CD14-positive monocyte (primary cell): ENCODE results near the gene RASEF. TPM values are rescaled to one million over a fixed set of nuclear protein-coding genes. Genes with fewer than 3 reads are reported as not detected.

Experiments used
- DNase-seq, 3 donors: peaks; one replicate each; pipeline ENCODE4 v3.0.0-alpha.2; 2011 to 2022
- H2AFZ ChIP-seq: 2 replicates; pipeline ENCODE4 v1.6.0; 2012; ENCODE audit warnings: mild to moderate bottlenecking, low read depth, low read length, inconsistent platforms; ENCODE audit not compliant: insufficient read depth, poor library complexity, severe bottlenecking
- H3K27ac ChIP-seq, 2 donors: 1 replicate in 1 of 2; 2 replicates in 1 of 2; pipeline ENCODE4 v1.5.1; 2012 to 2013; ENCODE audit warnings: low read length in 2 of 2, control low read depth in 1 of 2, inconsistent platforms in 1 of 2, low read depth in 1 of 2, mild to moderate bottlenecking in 1 of 2
- H3K27me3 ChIP-seq, 2 donors: one replicate each; pipeline versions ENCODE4 v1.6.0 to v1.6.1; 2011 to 2013; ENCODE audit warnings: low read length in 2 of 2; ENCODE audit not compliant: control insufficient read depth in 2 of 2, insufficient read depth in 2 of 2
- H3K36me3 ChIP-seq, 2 donors: replicated peaks in 1 of 2; 1 replicate in 1 of 2; 2 replicates in 1 of 2; pipeline versions ENCODE4 v1.5.1 to v1.6.1; 2012 to 2013; ENCODE audit warnings: low read length in 2 of 2, control low read depth in 1 of 2, inconsistent platforms in 1 of 2, mild to moderate bottlenecking in 1 of 2; ENCODE audit not compliant: insufficient read depth in 2 of 2, control insufficient read depth in 1 of 2
- H3K4me1 ChIP-seq, 2 donors: 1 replicate in 1 of 2; 2 replicates in 1 of 2; pipeline versions ENCODE4 v1.5.1 to v1.6.1; 2012 to 2013; ENCODE audit warnings: low read length in 2 of 2, control low read depth in 1 of 2, inconsistent platforms in 1 of 2, mild to moderate bottlenecking in 1 of 2, moderate library complexity in 1 of 2; ENCODE audit not compliant: insufficient read depth in 2 of 2, control insufficient read depth in 1 of 2
- H3K4me2 ChIP-seq: replicated peaks from 2 replicates; pipeline ENCODE3; 2012; ENCODE audit warnings: low read length, moderate library complexity, mild to moderate bottlenecking; ENCODE audit not compliant: poor library complexity, severe bottlenecking; ENCODE audit errors: extremely low read depth
- H3K4me3 ChIP-seq, 3 experiments: fragments of 200-600 bp in 1 of 3; sonication (generic) in 1 of 3; replicated peaks in 1 of 3; 1 replicate in 2 of 3; 2 replicates in 1 of 3; pipeline ENCODE4 v1.5.1; 2011 to 2013; ENCODE audit warnings: low read length in 3 of 3, mild to moderate bottlenecking in 3 of 3, control low read depth in 2 of 3, low read depth in 2 of 3, inconsistent platforms in 1 of 3, moderate library complexity in 1 of 3
- H3K79me2 ChIP-seq: 2 replicates; pipeline ENCODE4 v1.6.0; 2012; ENCODE audit warnings: mild to moderate bottlenecking, control low read depth, inconsistent platforms, low read length, moderate library complexity; ENCODE audit not compliant: insufficient read depth
- H3K9ac ChIP-seq: 2 replicates; pipeline ENCODE4 v1.6.0; 2017; ENCODE audit warnings: low read length, mild to moderate bottlenecking; ENCODE audit not compliant: insufficient read depth, poor library complexity, severe bottlenecking
- H3K9me3 ChIP-seq, 2 donors: replicated peaks in 1 of 2; 1 replicate in 1 of 2; 2 replicates in 1 of 2; pipeline versions ENCODE4 v1.5.1 to v1.6.1; 2012 to 2013; ENCODE audit warnings: low read length in 2 of 2, control low read depth in 1 of 2; ENCODE audit not compliant: control insufficient read depth in 1 of 2, insufficient read depth in 1 of 2
- H4K20me1 ChIP-seq: 2 replicates; pipeline ENCODE4 v1.6.0; 2012; ENCODE audit warnings: mild to moderate bottlenecking, low read length, control low read depth, moderate library complexity; ENCODE audit not compliant: insufficient read depth
- H3K27ac Mint-ChIP-seq, 7 donors: one replicate each; pipeline ENCODE4 v1.8.0; 2020; ENCODE audit warnings: mild to moderate bottlenecking in 7 of 7, mixed read lengths in 7 of 7, moderate library complexity in 6 of 7, inconsistent platforms in 2 of 7
- H3K27me3 Mint-ChIP-seq, 3 donors: one replicate each; pipeline ENCODE4 v1.8.0; 2021 to 2022; ENCODE audit warnings: low read depth in 3 of 3, mild to moderate bottlenecking in 3 of 3, mixed read lengths in 3 of 3, moderate library complexity in 3 of 3, inconsistent platforms in 1 of 3
- H3K36me3 Mint-ChIP-seq, 2 donors: one replicate each; pipeline ENCODE4 v1.8.0; 2020; ENCODE audit warnings: mixed read lengths in 2 of 2, inconsistent platforms in 1 of 2, mild to moderate bottlenecking in 1 of 2
- H3K4me1 Mint-ChIP-seq: one replicate; pipeline ENCODE4 v1.8.0; 2020; ENCODE audit warnings: mild to moderate bottlenecking, mixed read lengths
- H3K4me3 Mint-ChIP-seq, 2 donors: one replicate each; pipeline ENCODE4 v1.8.0; 2020; ENCODE audit warnings: mild to moderate bottlenecking in 2 of 2, mixed read lengths in 2 of 2, moderate library complexity in 1 of 2
- H3K9me3 Mint-ChIP-seq, 7 donors: one replicate each; pipeline ENCODE4 v1.8.0; 2020 to 2022; ENCODE audit warnings: mixed read lengths in 7 of 7, mild to moderate bottlenecking in 6 of 7, moderate library complexity in 6 of 7, inconsistent platforms in 2 of 7
- WGBS: methylation state at CpG from one replicate; pipeline ENCODE4 v1.1.5; 2013; ENCODE audit warnings: missing lambda C conversion rate; ENCODE audit not compliant: insufficient coverage; 5-methylcytosine and 5-hydroxymethylcytosine counted together
- intact Hi-C, 2 donors: fragments of 100-400 bp; cut with micrococcal nuclease; formaldehyde crosslinking; loops; one replicate each; pipeline versions ENCODE4 v1.15.0 to v1.15.1; 2023
- polyA plus RNA-seq, 3 donors: library from polyadenylated mRNA; depleted of rRNA in 1 of 3; unstranded in 2 of 3; stranded (reverse) in 1 of 3; fragments of 300-500 nt in 2 of 3; fragments of >200 nt in 1 of 3; fragmentation: Illumina TruSeq in 2 of 3; gene quantifications; 1 replicate in 2 of 3; 2 replicates in 1 of 3; pipeline ENCODE4 v1.2.3, GENCODE V29; 2012 to 2021
- TF ChIP-seq, protein P1 (sequence below): fragments of 200-600 bp; IDR thresholded peaks from one replicate; pipeline ENCODE4 v1.8.0; 2022; ENCODE audit warnings: antibody characterized with exemption, mild to moderate bottlenecking

Gene RASEF
- polyA plus RNA-seq, 3 donors = not detected

DNA sequence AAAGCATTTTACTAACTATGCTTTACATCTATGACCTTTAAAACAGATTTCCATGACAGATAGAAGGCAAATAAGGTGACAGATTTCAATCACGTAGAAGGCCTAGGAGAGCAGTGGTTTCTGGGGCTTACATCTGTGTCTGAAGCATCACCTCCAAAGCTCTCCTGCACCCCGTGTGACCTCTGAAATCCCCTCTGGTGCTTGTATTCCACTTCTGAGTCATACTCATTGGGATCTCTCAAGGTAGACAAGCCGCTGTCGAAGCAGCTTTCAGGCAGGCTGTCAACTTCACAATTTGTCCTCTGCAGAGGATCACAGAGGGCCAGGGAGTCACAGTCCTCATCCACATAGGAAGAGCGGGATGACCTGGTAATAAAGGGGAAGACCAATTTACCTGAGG, 62.2 kb downstream of the RASEF start:
- Histone ChIP-seq H3K27ac (no peak overlapping the region), H3K4me3 (no peak overlapping the region), H3K27me3 (no peaks in the 10 kb centered on the region), H3K4me1 (no peaks in the 10 kb centered on the region), H3K9me3 (no peaks in the 10 kb centered on the region), H3K9ac (no peak overlapping the region), H3K36me3 (no peaks in the 10 kb centered on the region), H4K20me1 (no peaks in the 10 kb centered on the region), H2AFZ (no peak overlapping the region), H3K79me2 (no peaks in the 10 kb centered on the region), H3K4me2 (no peak overlapping the region)
- 93% methylated on average over 5 of the region's 5 CpGs for WGBS
- intact Hi-C loops = no loop called here
- H3K36me3 Mint-ChIP-seq = no peaks in the 10 kb centered on the region
- no peaks in the 10 kb centered on the region for H3K27me3 Mint-ChIP-seq
- no peak overlapping the region for H3K27ac Mint-ChIP-seq
- peaks cover 0 to 10% (median 3%) of the 10 kb centered on the region in 7 donors for H3K9me3 Mint-ChIP-seq
- TF ChIP-seq, protein P1, sequence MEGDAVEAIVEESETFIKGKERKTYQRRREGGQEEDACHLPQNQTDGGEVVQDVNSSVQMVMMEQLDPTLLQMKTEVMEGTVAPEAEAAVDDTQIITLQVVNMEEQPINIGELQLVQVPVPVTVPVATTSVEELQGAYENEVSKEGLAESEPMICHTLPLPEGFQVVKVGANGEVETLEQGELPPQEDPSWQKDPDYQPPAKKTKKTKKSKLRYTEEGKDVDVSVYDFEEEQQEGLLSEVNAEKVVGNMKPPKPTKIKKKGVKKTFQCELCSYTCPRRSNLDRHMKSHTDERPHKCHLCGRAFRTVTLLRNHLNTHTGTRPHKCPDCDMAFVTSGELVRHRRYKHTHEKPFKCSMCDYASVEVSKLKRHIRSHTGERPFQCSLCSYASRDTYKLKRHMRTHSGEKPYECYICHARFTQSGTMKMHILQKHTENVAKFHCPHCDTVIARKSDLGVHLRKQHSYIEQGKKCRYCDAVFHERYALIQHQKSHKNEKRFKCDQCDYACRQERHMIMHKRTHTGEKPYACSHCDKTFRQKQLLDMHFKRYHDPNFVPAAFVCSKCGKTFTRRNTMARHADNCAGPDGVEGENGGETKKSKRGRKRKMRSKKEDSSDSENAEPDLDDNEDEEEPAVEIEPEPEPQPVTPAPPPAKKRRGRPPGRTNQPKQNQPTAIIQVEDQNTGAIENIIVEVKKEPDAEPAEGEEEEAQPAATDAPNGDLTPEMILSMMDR = no peak
- H3K4me1 Mint-ChIP-seq = no peaks in the 10 kb centered on the region
- no peak overlapping the region for H3K4me3 Mint-ChIP-seq
- no peak for DNase-seq

DNA sequence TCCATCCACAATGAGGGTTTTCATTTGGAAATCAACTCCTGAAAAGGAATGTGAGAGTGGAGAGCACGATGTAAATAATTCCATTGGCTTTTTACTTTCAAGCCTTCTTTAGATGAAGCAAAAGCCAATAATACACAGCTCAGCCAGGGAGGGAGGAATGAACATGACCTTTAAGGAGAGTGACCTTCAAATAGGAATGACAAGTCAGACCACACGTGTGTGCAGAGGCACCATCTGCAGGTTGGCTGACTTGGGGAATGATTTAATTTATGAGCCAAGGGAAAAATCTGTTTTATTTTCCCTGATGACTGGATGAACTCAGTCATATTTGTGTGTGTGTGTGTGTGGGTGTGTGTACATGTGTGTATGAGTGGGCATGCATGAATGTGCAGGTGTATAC, 64.5 kb downstream of the RASEF start:
- no peaks in the 10 kb centered on the region for H3K36me3 ChIP-seq
- TF ChIP-seq, protein P1 = no peak
- H3K9ac ChIP-seq = no peak overlapping the region
- H2AFZ ChIP-seq = no peak overlapping the region
- H3K4me1 Mint-ChIP-seq = no peaks in the 10 kb centered on the region
- peak overlapping the region in 1 of 2 donors; percentile 45 for H3K4me3 Mint-ChIP-seq
- no peaks in the 10 kb centered on the region for H3K36me3 Mint-ChIP-seq
- WGBS = 64% methylated on average over 1 of the region's 2 CpGs
- H3K27ac ChIP-seq = no peak overlapping the region
- no peak overlapping the region for H3K27ac Mint-ChIP-seq
- H3K4me3 ChIP-seq = no peak overlapping the region
- H3K4me2 ChIP-seq = no peak overlapping the region
- peaks cover 0 to 10% (median 3%) of the 10 kb centered on the region in 7 donors for H3K9me3 Mint-ChIP-seq
- no peaks in the 10 kb centered on the region for H4K20me1 ChIP-seq
- no peaks in the 10 kb centered on the region for H3K4me1 ChIP-seq
- H3K9me3 ChIP-seq = no peaks in the 10 kb centered on the region
- DNase-seq = no peak
- H3K27me3 ChIP-seq = no peaks in the 10 kb centered on the region
- intact Hi-C loops = no loop called here
- no peaks in the 10 kb centered on the region for H3K79me2 ChIP-seq
- H3K27me3 Mint-ChIP-seq = no peaks in the 10 kb centered on the region
